ENCODE measurements around the gene VPREB3.

DNA sequence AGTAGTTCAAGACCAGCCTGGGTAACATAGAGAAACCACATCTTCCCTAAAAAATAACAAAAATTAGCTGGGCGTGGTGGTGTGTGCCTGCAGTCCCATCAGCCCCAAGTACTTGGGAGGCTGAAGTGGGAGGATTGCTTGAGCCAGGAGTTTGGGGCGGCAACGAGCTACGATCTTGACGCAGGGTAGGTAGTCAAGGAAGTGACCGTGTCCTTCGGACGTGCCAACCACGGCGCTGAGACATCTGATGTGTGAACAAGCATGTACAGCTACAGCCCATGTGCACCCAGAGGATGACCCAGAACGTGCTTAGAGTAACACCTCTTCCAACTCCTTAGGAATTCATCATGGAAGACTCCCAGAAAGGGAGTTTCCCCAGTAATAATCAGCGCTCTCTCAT lies 42.0 kb downstream of the VPREB3 start:
- TF ChIP-seq CTCF (IDR thresholded peaks at IDR 0.05) (no peak), POLR2A (IDR thresholded peaks at IDR 0.05) (no peak)

All from sigmoid colon (tissue), 3 donors.